ENCODE data around the gene CT47C1. TPM values are rescaled to one million over a fixed set of nuclear protein-coding genes. Genes with fewer than 3 reads are reported as not detected.

CT47C1 gene
- total and polyA plus RNA-seq, 9 of the 15 experiments (the other 6 are each of a cell fraction or from before 2014, with no cell fraction given): not detected

DNA sequence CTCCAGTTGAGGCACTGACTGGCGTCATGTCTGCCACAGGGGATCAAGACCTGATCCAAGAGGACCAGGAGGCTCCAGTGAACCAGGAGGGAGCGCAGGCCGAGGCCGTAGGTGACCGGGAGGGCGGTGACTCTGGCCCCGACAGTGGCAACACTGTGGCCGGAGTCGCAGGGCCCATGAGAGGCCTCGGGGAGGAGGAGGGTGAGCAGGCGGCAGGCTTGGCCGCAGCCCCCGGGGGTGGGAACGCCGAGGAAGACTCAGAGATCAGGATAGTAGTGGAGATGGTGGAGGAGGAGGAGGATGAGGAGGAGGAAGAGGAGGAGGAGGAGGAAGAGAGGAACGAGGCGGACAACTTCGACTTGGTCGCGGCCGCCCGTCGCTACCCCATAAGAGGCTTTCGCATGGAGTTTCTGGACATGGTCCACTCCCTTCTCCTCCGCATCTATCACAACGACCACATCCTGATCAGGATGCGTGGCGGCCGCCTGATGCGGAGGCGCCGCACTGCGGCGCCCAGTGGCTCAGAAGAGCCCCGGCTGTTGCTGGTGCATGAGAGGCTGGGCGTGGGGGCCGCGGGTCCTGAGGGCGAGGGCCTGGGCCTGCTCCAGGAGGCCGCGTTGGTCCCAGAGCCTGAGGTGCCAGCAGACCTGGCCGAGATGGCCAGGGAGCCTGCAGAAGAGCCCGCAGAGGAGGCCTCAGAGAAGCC is 560 bp downstream of the CT47C1 start:
- Histone ChIP-seq H3K27ac (ENCODE audit: extremely low read depth, low read depth, low read length) (no peak overlapping the region), H3K9me3 (replicated peaks; ENCODE audit: control insufficient read depth, insufficient read depth, low read depth, low read length) (no peaks in the 10 kb centered on the region), H3K9ac (ENCODE audit: insufficient read depth in 1 of 2, low read depth in 2 of 2, low read length in 2 of 2) (no peak overlapping the region), H3K4me3 (no peak overlapping the region), H3K36me3 (ENCODE audit: control insufficient read depth, insufficient read depth, low read length) (no peaks in the 10 kb centered on the region), H3K79me2 (ENCODE audit: control insufficient read depth, insufficient read depth, low read length) (no peaks in the 10 kb centered on the region), H3K9me1 (ENCODE audit: control insufficient read depth, insufficient read depth, low read length) (no peaks in the 10 kb centered on the region), H3K4me1 (replicated peaks in 1 of 2; ENCODE audit: control insufficient read depth in 2 of 2, insufficient read depth in 2 of 2, low read length in 2 of 2) (peaks cover 0 to 8% of the 10 kb centered on the region in 2 experiments; a peak in 2 of 5 replicates), H3K4me2 (ENCODE audit: insufficient read depth, low read length) (no peak overlapping the region), H3K27me3 (ENCODE audit: control insufficient read depth in 2 of 2, insufficient read depth in 2 of 2, low read length in 2 of 2) (peaks cover 4 to 33% of the 10 kb centered on the region in 2 experiments; a peak in 3 of 5 replicates), H4K20me1 (replicated peaks; ENCODE audit: control insufficient read depth, insufficient read depth, low read length) (no peaks in the 10 kb centered on the region), H2AFZ (ENCODE audit: low read depth, low read length) (no peak overlapping the region)
- ATAC-seq: no peak
- no TSS peak for BruUV-seq (replicated peaks)
- POLR2A ChIA-PET: no interaction called here
- in situ Hi-C loops (cut with MboI): loop anchor here (5.0 kb wide), 1 partner anchor 236 kb away; no protein-coding TSS in a partner anchor
- CTCF ChIA-PET (ENCODE audit: low intra/inter-chr PET ratio): no interaction called here
- FAIRE-seq: no peak
- TF ChIP-seq, protein P1, sequence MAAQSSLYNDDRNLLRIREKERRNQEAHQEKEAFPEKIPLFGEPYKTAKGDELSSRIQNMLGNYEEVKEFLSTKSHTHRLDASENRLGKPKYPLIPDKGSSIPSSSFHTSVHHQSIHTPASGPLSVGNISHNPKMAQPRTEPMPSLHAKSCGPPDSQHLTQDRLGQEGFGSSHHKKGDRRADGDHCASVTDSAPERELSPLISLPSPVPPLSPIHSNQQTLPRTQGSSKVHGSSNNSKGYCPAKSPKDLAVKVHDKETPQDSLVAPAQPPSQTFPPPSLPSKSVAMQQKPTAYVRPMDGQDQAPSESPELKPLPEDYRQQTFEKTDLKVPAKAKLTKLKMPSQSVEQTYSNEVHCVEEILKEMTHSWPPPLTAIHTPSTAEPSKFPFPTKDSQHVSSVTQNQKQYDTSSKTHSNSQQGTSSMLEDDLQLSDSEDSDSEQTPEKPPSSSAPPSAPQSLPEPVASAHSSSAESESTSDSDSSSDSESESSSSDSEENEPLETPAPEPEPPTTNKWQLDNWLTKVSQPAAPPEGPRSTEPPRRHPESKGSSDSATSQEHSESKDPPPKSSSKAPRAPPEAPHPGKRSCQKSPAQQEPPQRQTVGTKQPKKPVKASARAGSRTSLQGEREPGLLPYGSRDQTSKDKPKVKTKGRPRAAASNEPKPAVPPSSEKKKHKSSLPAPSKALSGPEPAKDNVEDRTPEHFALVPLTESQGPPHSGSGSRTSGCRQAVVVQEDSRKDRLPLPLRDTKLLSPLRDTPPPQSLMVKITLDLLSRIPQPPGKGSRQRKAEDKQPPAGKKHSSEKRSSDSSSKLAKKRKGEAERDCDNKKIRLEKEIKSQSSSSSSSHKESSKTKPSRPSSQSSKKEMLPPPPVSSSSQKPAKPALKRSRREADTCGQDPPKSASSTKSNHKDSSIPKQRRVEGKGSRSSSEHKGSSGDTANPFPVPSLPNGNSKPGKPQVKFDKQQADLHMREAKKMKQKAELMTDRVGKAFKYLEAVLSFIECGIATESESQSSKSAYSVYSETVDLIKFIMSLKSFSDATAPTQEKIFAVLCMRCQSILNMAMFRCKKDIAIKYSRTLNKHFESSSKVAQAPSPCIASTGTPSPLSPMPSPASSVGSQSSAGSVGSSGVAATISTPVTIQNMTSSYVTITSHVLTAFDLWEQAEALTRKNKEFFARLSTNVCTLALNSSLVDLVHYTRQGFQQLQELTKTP (IDR thresholded peaks at IDR 0.05; ENCODE audit: low read depth in 1 of 2, partially characterized antibody in 2 of 2): no peak
- TF ChIP-seq CBX8 (IDR thresholded peaks at IDR 0.05; ENCODE audit: borderline replicate concordance, extremely low read depth, low read depth, low read length, poor library complexity, severe bottlenecking): no peak
- 19% methylated on average over 19 of the region's 43 CpGs for WGBS (ENCODE audit: insufficient coverage, low coverage, missing lambda C conversion rate)
- no peak for DNase-seq (ENCODE audit: extremely low read depth in 1 of 4, low spot score in 3 of 4)
- intact Hi-C loops (cut with micrococcal nuclease): no loop called here

Measured in K562 (cell line).